Colon (tissue), 2 donors: ENCODE results near the gene CDK11B.
"Not testable (repeated sequence)": the region's sequence is repeated elsewhere in the genome, so short reads cannot be mapped to it uniquely, and the experiment has no call there.

Source experiments
- FAIRE-seq: peaks from 2 replicates; lab custom pipeline; 2012; peaks lifted over from hg19 to GRCh38; lab: Jason Lieb, UNC
- donor health status: control.
- donor health status: control.

The CDK11B gene

GRCh38 chr1:1662392-1662791 lies 3.6 kb upstream of the CDK11B start:
- FAIRE-seq, result not testable (repeated sequence)

- FAIRE-seq, result peak; percentile 92
These were observed 10.5 kb downstream of the CDK11B start for GRCh38 chr1:1648265-1648664.

- not testable (repeated sequence) for FAIRE-seq
These were observed 11.1 kb downstream of the CDK11B start for GRCh38 chr1:1647567-1648241.

- FAIRE-seq, result not testable (repeated sequence)
These were observed 12.5 kb downstream of the CDK11B start for GRCh38 chr1:1646326-1646725.

DNA sequence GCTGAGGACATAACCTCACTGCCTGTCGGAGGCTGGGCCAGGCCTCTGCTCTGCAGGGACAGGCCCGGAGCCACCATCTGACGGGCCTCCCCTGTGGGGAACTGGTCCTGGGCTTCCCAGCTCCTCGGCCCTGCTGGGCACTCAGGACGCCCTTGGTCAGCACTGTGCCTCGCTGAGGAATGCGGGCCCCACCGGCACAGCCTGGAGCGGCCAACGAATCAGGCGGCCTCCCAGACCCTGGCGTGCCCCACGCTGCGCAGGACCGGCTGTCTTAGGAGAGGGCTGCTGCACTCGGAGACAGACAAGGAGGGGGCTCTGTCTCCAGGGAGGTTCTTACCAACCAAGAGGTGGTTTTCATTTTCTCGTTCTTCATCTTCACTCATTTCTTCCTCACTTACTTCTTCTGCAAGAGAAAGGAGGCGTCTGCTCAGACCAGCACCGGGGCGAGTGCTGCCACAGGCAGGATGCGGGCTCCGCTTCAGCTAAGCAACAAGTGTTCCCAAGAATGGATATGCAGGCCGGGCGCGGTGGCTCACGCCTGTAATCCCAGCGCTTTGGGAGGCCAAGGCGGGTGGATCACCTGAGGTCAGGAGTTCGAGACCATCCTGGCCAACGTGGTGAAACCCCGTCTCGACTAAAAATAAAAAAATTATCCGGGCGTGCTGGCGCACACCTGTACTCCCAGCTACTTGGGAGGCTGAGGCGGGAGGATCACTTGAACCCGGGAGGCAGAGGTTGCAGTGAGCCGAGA lies 17.9 kb downstream of the CDK11B start:
- FAIRE-seq, result not testable (repeated sequence)

DNA sequence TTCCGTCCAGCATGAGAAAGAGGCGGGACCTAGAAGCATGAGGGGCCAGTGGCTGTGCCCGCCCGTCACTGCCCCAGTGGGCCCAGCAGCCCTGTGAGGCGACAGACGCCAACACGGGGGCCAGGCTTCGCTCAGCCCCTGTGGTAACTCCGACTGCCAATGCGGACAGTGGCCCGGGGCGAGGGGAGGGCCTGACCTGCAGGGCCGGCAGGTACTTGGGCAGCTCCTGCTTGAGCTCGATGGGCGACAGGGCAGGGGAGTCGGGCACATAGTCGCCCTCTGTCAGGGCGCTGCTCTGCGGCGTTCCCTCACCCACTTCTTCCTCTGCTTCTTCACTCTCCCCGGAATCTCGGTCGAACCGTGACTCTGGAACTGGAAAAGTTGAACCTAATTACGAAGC lies 18.7 kb downstream of the CDK11B start:
- FAIRE-seq, result not testable (repeated sequence)

DNA sequence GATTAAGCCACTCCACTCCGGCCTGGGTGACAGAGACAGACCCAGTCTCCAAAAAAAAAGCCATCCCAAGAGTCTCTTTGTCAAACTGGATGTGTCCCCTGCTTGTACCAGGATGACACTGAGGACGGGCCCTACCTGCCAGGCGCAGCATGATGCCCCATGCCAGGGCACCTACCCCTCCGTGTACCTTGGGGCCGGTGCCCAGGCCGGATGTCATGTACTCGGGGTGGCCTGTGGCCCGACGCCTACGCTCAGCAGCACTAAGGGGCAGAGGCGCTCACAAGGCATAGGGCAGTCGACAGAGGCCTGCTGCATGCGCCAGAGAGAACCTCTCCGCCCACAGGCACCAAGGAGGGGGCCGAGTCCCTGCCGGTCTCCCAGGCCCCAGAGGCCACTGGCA lies 19.4 kb downstream of the CDK11B start:
- not testable (repeated sequence) for FAIRE-seq

DNA sequence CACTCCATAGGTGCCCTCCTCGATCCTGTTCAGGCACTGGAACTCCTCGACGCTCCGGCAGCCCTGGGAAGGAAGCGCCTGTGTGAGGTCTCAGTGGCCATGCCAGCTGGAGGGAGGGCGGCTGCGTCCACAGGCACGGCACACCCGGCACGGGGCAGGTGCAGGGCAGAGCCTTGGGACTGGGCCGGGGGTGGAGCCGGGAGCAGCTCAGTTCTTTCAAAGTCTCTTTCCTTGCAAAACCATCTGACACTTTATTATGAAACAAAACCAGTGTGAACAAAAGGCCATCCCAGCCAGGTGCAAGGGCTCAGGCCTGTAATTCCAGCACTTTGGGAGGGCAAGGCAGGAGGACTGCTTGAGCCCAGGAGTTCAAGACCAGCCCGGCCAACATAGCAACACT lies 20.3 kb downstream of the CDK11B start:
- FAIRE-seq, result not testable (repeated sequence)

- FAIRE-seq, result not testable (repeated sequence)
These were observed 21.3 kb downstream of the CDK11B start for GRCh38 chr1:1637479-1637875.

GRCh38 chr1:1636621-1637478 lies 22.0 kb downstream of the CDK11B start:
- not testable (repeated sequence) for FAIRE-seq

DNA sequence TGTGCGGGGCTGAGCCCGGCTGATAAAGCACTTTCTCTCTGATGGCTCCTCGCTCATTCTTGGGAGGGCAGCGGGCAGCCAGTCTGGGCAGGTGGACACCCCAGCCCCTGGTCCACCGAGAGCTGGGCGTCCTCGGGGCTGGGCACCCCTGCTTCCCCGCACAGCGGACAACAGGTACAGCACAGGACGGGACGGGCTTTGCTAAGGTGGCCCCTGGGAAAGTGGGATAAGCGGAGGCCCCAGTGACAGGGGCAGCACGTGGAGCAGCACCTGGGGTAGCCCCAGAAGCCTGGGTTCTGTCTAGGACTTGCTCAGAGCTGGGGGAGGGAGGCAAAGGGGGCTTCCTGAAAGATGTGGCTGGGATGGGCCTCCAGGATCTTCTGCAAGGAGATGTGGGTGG lies 24.2 kb downstream of the CDK11B start:
- not testable (repeated sequence) for FAIRE-seq

GRCh38 chr1:1633409-1633808 lies 25.4 kb downstream of the CDK11B start:
- FAIRE-seq, result not testable (repeated sequence)

- FAIRE-seq, result no peak
These were observed 26.9 kb downstream of the CDK11B start, which contains the start of gene MMP23B for GRCh38 chr1:1631782-1632420. MMP23B (plus strand) TSS chr1:1632173; CDS start chr1:1632219, 46 bp downstream.

- FAIRE-seq, result no peak
These were observed 27.6 kb downstream of the CDK11B start for GRCh38 chr1:1630965-1631781.

DNA sequence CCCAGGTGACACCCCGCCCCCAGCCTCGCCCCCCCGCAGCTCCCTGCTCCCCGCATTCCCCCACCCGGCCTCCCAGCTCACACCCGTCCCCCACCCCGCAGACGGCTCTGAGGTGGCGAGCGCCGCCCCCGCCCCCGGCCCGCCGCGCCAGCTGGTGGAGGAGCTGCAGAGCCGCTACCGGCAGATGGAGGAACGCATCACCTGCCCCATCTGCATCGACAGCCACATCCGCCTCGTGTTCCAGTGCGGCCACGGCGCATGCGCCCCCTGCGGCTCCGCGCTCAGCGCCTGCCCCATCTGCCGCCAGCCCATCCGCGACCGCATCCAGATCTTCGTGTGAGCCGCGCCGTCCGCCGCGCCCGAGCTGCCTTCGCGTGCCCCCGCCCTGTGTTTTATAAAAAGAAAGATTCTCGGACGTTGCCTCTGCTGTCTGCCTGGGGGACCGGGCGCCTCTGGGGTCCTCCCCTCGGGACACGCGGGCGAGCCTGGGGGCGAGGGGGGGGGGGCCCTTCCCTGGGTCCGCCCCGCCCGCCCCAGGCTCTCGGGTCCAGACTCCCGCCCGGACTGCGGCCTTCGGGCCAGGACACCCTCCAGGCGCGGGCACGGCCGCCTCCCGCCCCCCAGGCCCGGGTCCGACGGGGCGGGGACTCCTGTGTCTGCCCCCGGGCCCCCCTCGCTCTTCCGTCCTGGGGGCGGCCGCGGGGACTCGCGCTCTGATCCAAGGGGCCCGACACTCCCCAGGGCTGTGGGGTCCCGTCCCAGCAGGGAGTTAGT lies 28.4 kb downstream of the CDK11B start:
- no peak for FAIRE-seq

GRCh38 chr1:1629430-1630190 lies 29.2 kb downstream of the CDK11B start:
- FAIRE-seq, result no peak

GRCh38 chr1:1628754-1629429 lies 29.9 kb downstream of the CDK11B start:
- FAIRE-seq, result no peak

DNA sequence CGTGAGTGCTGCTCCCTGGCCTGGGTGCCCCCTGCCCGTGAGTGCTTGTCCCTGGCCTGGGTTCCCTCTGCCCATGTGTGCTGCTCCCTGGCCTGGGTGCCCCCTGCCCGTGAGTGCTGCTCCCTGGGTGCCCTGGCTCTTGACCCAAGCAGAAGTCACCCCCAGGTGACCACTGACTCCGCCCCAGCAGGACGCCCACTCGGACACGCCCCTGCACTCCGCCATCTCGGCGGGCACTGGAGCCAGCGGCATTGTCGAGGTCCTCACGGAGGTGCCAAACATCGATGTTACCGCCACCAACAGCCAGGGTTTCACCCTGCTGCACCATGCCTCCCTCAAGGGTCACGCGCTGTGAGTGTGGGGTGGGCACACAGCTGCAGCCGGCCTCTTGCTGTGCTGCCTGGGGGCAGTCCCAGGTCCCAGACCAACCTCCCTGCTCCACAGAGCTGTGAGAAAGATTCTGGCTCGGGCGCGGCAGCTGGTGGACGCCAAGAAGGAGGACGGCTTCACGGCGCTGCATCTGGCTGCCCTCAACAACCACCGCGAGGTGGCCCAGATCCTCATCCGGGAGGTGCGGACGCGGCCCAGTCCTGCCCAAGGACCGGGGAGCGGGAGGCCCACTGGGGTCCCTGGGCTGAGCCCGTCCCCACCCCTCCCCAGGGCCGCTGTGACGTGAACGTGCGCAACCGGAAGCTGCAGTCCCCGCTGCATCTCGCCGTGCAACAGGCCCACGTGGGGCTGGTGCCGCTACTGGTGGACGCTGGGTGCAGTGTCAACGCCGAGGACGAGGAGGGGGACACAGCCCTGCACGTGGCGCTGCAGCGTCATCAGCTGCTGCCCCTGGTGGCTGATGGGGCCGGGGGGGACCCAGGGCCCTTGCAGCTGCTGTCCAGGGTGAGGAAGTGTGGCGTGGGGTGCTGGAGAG lies 30.7 kb downstream of the CDK11B start:
- no peak for FAIRE-seq
